ENCODE data around the gene KIAA1586.

The KIAA1586 gene

GRCh38 chr6:57074383-57074782 lies 27.9 kb downstream of the KIAA1586 start:
- ChIA-PET POLR2A (no interaction called here), CTCF (interaction anchor here (0.7 kb wide), 1 partner anchor 14 kb away, joined by 4 read pairs; no protein-coding TSS in a partner anchor)
- no peak for TF ChIP-seq ELF4 (IDR thresholded peaks at IDR 0.05)
- TF ChIP-seq NFRKB (IDR thresholded peaks at IDR 0.05) = no peak
- no peak for TF ChIP-seq FOXA1 (IDR thresholded peaks at IDR 0.05)
- TF ChIP-seq HDGF (IDR thresholded peaks at IDR 0.05; ENCODE audit: borderline replicate concordance) = no peak
- TF ChIP-seq L3MBTL2 (conservative IDR thresholded peaks at IDR 0.05) = no peak
- no peak for DNase-seq (ENCODE audit: extremely low spot score)

GRCh38 chr6:57075092-57075491 lies 28.6 kb downstream of the KIAA1586 start:
- TF ChIP-seq SP1 (IDR thresholded peaks at IDR 0.05) = no peak
- DNase-seq (ENCODE audit: extremely low spot score) = no peak
- CTCF ChIA-PET = no interaction called here
- POLR2A ChIA-PET = no interaction called here

GRCh38 chr6:57078531-57079207 lies 32.2 kb downstream of the KIAA1586 start:
- POLR2A ChIA-PET = no interaction called here
- CTCF ChIA-PET = interaction anchor here (1.1 kb wide), 1 partner anchor 238 kb away, joined by 3 read pairs; no protein-coding TSS in a partner anchor
- TF ChIP-seq CTBP1 (IDR thresholded peaks at IDR 0.05; ENCODE audit: borderline replicate concordance) (no peak), TARDBP (IDR thresholded peaks at IDR 0.05) (no peak), LEF1 (IDR thresholded peaks at IDR 0.05; ENCODE audit: borderline replicate concordance) (no peak), SUZ12 (IDR thresholded peaks at IDR 0.05) (no peak), HDGF (IDR thresholded peaks at IDR 0.05; ENCODE audit: borderline replicate concordance) (no peak), ELF4 (IDR thresholded peaks at IDR 0.05) (no peak), ZNF384 (IDR thresholded peaks at IDR 0.05) (no peak), FOXA1 (IDR thresholded peaks at IDR 0.05) (no peak), FOXM1 (IDR thresholded peaks at IDR 0.05; ENCODE audit: borderline replicate concordance) (no peak), PKNOX1 (IDR thresholded peaks at IDR 0.05) (no peak), FOXK2 (IDR thresholded peaks at IDR 0.05) (no peak), ARNT (IDR thresholded peaks at IDR 0.05) (no peak), NFRKB (IDR thresholded peaks at IDR 0.05) (no peak)
- DNase-seq (ENCODE audit: extremely low spot score) = no peak

- no peak for DNase-seq (ENCODE audit: extremely low spot score)
- POLR2A ChIA-PET = no interaction called here
- CTCF ChIA-PET = no interaction called here
- TF ChIP-seq BHLHE40 (IDR thresholded peaks at IDR 0.05; ENCODE audit: borderline replicate concordance) = no peak
- TF ChIP-seq NFRKB (IDR thresholded peaks at IDR 0.05) = no peak
- no peak for TF ChIP-seq SUZ12 (IDR thresholded peaks at IDR 0.05)
- no peak for TF ChIP-seq ARNT (IDR thresholded peaks at IDR 0.05)
- TF ChIP-seq SP1 (IDR thresholded peaks at IDR 0.05) = no peak
These were observed 39.0 kb downstream of the KIAA1586 start for GRCh38 chr6:57085471-57085870.

GRCh38 chr6:57086843-57087242 lies 40.4 kb downstream of the KIAA1586 start:
- TF ChIP-seq LEF1 (IDR thresholded peaks at IDR 0.05; ENCODE audit: borderline replicate concordance) (no peak), TARDBP (IDR thresholded peaks at IDR 0.05) (no peak), PKNOX1 (IDR thresholded peaks at IDR 0.05) (no peak), FOXA1 (IDR thresholded peaks at IDR 0.05) (no peak), FOXM1 (IDR thresholded peaks at IDR 0.05; ENCODE audit: borderline replicate concordance) (no peak), SUZ12 (IDR thresholded peaks at IDR 0.05) (no peak), FOXK2 (IDR thresholded peaks at IDR 0.05) (no peak), ARNT (IDR thresholded peaks at IDR 0.05) (no peak), SP1 (IDR thresholded peaks at IDR 0.05) (no peak), HDGF (IDR thresholded peaks at IDR 0.05; ENCODE audit: borderline replicate concordance) (no peak), NFRKB (IDR thresholded peaks at IDR 0.05) (no peak), BHLHE40 (IDR thresholded peaks at IDR 0.05; ENCODE audit: borderline replicate concordance) (no peak)
- ChIA-PET POLR2A (no interaction called here), CTCF (no interaction called here)
- no peak for DNase-seq (ENCODE audit: extremely low spot score)

- no peak for DNase-seq (ENCODE audit: extremely low spot score)
- ChIA-PET POLR2A (no interaction called here), CTCF (no interaction called here)
- TF ChIP-seq CTBP1 (IDR thresholded peaks at IDR 0.05; ENCODE audit: borderline replicate concordance) (no peak), LEF1 (IDR thresholded peaks at IDR 0.05; ENCODE audit: borderline replicate concordance) (no peak), NFRKB (IDR thresholded peaks at IDR 0.05) (no peak), BHLHE40 (IDR thresholded peaks at IDR 0.05; ENCODE audit: borderline replicate concordance) (no peak), SP1 (IDR thresholded peaks at IDR 0.05) (no peak), ELF4 (IDR thresholded peaks at IDR 0.05) (no peak), FOXM1 (IDR thresholded peaks at IDR 0.05; ENCODE audit: borderline replicate concordance) (no peak), ZNF384 (IDR thresholded peaks at IDR 0.05) (no peak)
These were observed 41.4 kb downstream of the KIAA1586 start for GRCh38 chr6:57087916-57088315.

- DNase-seq (ENCODE audit: extremely low spot score) = no peak
- ChIA-PET POLR2A (interaction anchor here (1.0 kb wide), 3 partner anchors 82 to 133 kb away, joined by 3 to 6 read pairs (median 4); partner anchors contain the start of gene RAB23), CTCF (no interaction called here)
- TF ChIP-seq ZNF384 (IDR thresholded peaks at IDR 0.05) (no peak), FOXM1 (IDR thresholded peaks at IDR 0.05; ENCODE audit: borderline replicate concordance) (no peak), NFRKB (IDR thresholded peaks at IDR 0.05) (no peak), SP1 (IDR thresholded peaks at IDR 0.05) (no peak), LEF1 (IDR thresholded peaks at IDR 0.05; ENCODE audit: borderline replicate concordance) (no peak), SUZ12 (IDR thresholded peaks at IDR 0.05) (no peak), BHLHE40 (IDR thresholded peaks at IDR 0.05; ENCODE audit: borderline replicate concordance) (no peak), FOXK2 (IDR thresholded peaks at IDR 0.05) (no peak)
These were observed 42.8 kb downstream of the KIAA1586 start for GRCh38 chr6:57089265-57089664.
